ENCODE results near the gene SMCO2.
"Not testable (repeated sequence)": the region's sequence is repeated elsewhere in the genome, so short reads cannot be mapped to it uniquely, and the experiment has no call there.

The SMCO2 gene

DNA sequence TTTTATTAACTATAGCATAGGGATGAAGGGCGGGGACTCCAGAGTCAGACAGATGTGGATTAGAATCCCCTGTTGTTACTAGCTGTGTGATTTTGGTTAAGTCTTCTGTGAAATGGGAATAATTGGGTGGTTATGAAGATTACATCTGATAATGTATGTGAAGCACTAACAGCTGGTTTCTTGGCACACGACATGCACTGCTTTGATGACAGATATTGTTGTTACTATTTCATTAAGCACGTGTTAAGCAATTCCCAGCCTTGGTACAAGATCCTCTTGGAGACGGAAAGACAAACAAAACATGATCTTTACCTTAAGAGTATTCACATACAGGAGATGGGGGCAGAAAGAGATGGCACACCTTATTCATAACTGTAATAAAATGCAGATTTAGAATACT lies 85.4 kb downstream of the SMCO2 start:
- DNase-seq: no peak

- DNase-seq: no peak
These were observed 87.7 kb downstream of the SMCO2 start for GRCh38 chr12:27534060-27534764.

GRCh38 chr12:27534765-27535161 lies 88.2 kb downstream of the SMCO2 start:
- DNase-seq: no peak

GRCh38 chr12:27535318-27535717 lies 88.8 kb downstream of the SMCO2 start:
- DNase-seq: no peak

GRCh38 chr12:27537855-27538675 lies 91.5 kb downstream of the SMCO2 start:
- DNase-seq: no peak

- no peak for DNase-seq
These were observed 92.7 kb downstream of the SMCO2 start for GRCh38 chr12:27539191-27539631.

- DNase-seq: no peak
These were observed 94.6 kb downstream of the SMCO2 start for GRCh38 chr12:27541031-27541719.

DNA sequence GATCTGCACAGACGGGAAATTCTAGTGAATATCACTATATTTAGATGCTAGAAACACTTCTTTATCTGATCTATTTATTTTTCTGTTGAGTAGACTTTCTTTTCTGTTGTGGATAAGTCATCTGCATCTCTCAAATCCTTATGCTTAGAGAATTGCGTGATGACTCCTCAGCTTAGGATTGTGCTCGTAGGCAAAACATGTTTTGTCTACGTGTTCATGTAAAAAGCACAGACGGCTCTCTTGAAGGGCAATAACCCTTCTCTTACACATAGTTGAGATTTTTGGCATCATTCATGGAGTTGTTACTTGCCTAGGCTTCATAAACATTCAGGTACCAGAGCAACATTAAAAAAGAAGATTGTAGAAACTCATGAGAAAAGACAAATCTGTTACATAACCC lies 96.1 kb downstream of the SMCO2 start:
- DNase-seq: no peak

GRCh38 chr12:27544858-27545257 lies 98.3 kb downstream of the SMCO2 start:
- DNase-seq: not testable (repeated sequence)

DNA sequence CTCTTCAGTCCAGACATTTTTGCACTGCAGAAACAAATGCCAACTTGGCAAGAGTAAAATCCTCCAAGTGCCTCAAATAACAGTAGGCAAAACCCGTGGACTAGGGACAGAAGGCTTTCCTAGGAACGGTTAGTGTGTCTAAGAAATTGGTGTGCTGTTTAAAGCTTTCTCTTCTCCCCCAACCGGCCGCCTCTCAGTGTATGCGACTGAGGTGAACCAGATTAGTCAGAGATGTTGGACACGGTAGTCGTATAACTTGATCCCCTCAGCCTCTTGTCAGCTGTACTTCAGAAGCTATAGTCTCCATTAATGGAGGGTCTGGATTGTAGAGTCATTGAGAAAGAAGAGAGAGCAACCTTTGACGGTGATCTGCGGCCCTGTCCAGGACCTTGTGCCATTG lies 99.1 kb downstream of the SMCO2 start:
- DNase-seq: no peak

DNA sequence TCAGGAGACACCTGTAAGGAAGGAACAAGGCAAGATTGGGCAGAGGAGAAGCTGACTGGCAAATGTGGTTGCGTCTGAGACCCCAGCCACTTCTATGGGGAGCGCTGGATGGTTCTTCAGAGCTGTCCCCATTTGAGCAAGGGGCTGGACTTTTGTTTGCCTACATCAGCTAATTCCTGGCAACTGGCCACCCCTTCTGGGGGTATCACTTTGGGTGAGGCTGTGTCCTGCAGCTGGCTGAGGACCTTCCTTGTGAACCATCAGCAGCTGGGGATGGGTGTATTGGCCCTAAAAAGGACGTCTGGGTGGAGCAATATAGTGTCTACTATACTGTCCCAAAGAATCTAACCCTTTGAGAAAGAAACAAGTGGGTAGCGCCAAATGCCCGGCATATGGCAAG lies 101.1 kb downstream of the SMCO2 start:
- no peak for DNase-seq

DNA sequence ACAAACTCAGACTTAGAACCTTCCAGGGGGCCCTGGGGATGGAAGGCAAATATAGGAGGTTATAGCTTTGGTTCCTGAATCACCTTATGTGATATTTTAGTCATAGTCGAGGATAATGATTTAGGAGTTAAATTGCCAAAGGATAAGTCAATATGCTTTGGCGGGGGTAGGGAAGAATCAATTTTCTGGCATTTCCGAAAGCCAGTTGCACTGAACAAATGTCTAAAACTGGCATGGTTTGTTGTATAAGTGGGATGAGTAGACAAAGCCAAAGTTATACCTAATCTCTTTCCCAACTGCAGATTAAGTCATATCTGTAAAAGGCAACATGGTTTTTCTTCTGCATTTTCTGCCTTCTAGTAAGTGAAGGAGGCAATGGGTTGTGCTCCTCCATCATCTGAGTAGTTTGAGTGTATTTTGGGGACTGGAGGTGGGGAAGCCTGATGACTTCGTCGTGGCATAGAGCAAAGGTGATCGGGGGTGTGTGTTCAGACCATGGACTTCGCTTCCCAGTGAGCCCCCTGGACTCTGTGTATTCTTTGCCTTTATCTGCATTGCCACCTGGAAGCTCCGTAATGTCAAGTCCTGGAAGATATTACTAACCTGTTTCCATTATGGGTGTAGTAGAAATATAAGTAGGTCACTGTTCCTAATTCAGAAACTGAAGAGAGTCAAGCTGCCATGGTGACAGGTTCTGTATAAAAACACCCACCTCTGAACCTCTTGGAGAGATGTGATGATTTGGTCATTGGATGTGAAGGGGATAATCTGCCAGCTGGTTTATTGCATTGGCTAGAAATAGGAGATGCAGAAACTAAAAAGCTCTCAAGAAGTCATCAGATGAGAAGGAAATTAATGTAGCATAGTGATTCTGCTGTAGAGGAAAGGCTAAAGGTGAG lies 102.0 kb downstream of the SMCO2 start:
- DNase-seq: no peak

GRCh38 chr12:27549236-27549800 lies 102.8 kb downstream of the SMCO2 start:
- DNase-seq: no peak

DNA sequence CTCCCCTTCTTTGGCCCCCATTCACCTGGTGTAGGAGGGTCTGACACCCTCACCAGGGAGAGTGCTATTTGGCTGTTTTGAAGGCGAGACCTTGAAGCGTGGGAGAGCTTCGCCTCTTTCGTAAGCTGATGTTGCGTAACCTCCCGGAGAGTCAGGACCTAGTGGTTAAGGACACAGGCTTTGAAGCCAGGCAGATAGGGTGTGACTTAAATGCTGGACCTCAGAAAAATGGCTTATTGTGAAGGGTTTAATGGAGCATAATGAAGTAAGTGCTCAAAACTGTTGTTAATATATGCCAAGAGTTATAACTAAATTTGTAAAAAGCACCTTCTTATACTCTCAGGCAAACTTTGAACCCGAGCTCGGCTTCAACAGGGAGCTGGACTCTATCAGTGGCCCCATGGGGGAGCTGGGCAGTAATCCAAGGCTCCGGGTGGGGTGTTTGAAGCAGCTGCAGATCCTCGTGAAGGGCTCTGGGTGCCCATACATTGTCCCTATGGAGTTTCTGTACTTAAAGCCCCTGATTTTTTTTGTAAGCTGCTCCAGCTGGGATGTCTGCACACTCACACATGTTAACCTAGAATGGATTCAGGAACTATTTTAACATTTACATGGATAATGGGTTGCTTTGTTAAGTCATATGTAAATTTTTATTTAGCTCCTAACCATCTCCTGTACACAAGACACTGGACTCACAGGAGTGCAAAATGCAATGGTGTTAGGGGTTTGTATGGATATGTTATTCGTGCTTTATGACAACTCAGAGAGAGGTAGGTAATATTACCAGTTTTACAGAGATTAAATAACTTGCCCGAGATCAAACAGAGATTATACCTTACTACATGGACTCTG lies 103.5 kb downstream of the SMCO2 start:
- DNase-seq: no peak

GRCh38 chr12:27550653-27550975 lies 104.1 kb downstream of the SMCO2 start:
- no peak for DNase-seq

- no peak for DNase-seq
These were observed 104.8 kb downstream of the SMCO2 start for GRCh38 chr12:27551172-27551840.

All from 8988T (cell line).